Heart right ventricle (tissue), 16 donors: ENCODE measurements around the gene SULT1C3. TPM values are rescaled to one million over a fixed set of nuclear protein-coding genes. Genes with fewer than 3 reads are reported as not detected.

ENCODE experiments used
- ATAC-seq, 8 donors: fragments of 200-7000 bp; cut with Tn5 transposase; one replicate each; pipeline ENCODE4 v1.9.1; 2020; ENCODE audit warnings: mild to moderate bottlenecking in 8 of 8, moderate library complexity in 8 of 8, moderate number of reproducible peaks in 1 of 8
- DNase-seq, 2 donors: peaks; one replicate each; pipeline ENCODE4 v3.0.0-alpha.2; 2020
- H3K27ac ChIP-seq, 10 donors: fragments of 200-600 bp; sonication (generic) in 2 of 10; one replicate each; pipeline versions ENCODE4 v1.5.0 to v1.8.0; 2020 to 2022; ENCODE audit warnings: mild to moderate bottlenecking in 3 of 10
- H3K27me3 ChIP-seq, 7 donors: fragments of 200-600 bp; one replicate each; pipeline ENCODE4 v1.8.0; 2021 to 2022; ENCODE audit warnings: mild to moderate bottlenecking in 2 of 7
- H3K36me3 ChIP-seq, 9 donors: fragments of 200-600 bp; sonication (generic) in 1 of 9; one replicate each; pipeline versions ENCODE4 v1.5.0 to v1.8.0; 2020 to 2022; ENCODE audit warnings: mild to moderate bottlenecking in 2 of 9
- H3K4me1 ChIP-seq, 9 donors: fragments of 200-600 bp; sonication (generic) in 1 of 9; one replicate each; pipeline versions ENCODE4 v1.5.0 to v1.8.0; 2020 to 2022; ENCODE audit warnings: mild to moderate bottlenecking in 4 of 9
- H3K4me3 ChIP-seq, 10 donors: fragments of 200-600 bp; sonication (generic) in 2 of 10; one replicate each; pipeline versions ENCODE4 v1.5.0 to v1.8.0; 2020 to 2022; ENCODE audit warnings: mild to moderate bottlenecking in 7 of 10, moderate library complexity in 2 of 10
- H3K9me3 ChIP-seq, 11 donors: fragments of 200-600 bp in 10 of 11; sonication (generic) in 2 of 11; one replicate each; pipeline versions ENCODE4 v1.5.0 to v1.8.0; 2013 to 2022; ENCODE audit warnings: mild to moderate bottlenecking in 2 of 11, control low read depth in 1 of 11, moderate library complexity in 1 of 11
- CTCF ChIP-seq, 9 donors: fragments of 200-600 bp; sonication (generic) in 2 of 9; IDR thresholded peaks; one replicate each; pipeline versions ENCODE4 v1.5.0 to v1.8.0; 2021 to 2022; ENCODE audit warnings: antibody characterized with exemption in 9 of 9, mild to moderate bottlenecking in 5 of 9, moderate library complexity in 1 of 9
- WGBS, 2 donors: extraction: QIAGEN DNeasy Blood & Tissue Kit; methylation state at CpG; one replicate each; pipeline ENCODE4 v1.1.7; 2013; ENCODE audit warnings: inconsistent platforms in 1 of 2; 5-methylcytosine and 5-hydroxymethylcytosine counted together
- intact Hi-C, 10 donors: fragments of 100-400 bp; cut with DNase I; formaldehyde crosslinking; loops; one replicate each; pipeline versions ENCODE4 v1.11.1 to v1.14.2; 2022
- polyA plus RNA-seq, 2 donors: library from polyadenylated mRNA; stranded (reverse); fragments of 200-250 nt; gene quantifications; one replicate each; pipeline ENCODE4 v1.2.3, GENCODE V29; 2013
- total RNA-seq, 10 donors: library from RNA; stranded (reverse); fragmentation: NEBNext Ultra II Directional in 3 of 10; extraction: Animal tissue kit (Norgen Biotek cat#: 25700) in 3 of 10; gene quantifications; one replicate each; pipeline versions ENCODE4 v1.2.1 to v1.2.4, GENCODE V29; 2021 to 2023
- donor health status: Arrhythmogenic right ventricular cardiomyopathy.
- donor health status: ischemic (EF 13 %, LVEDD 7.1; RV severe dilation, severe dysfunction).
- donor health status: healthy with polysubstance abuse.
- donor health status: DM: no; HTN: yes; CAD: no.
- donor health status: DM: no; HTN: no; CAD: no.
- donor health status: ischemic (EF 25% LVEDD 6.9; RV normal size, moderate dysfunction).
- donor health status: ischemic (EF 25% LVEDD 5.7; RV mildly dilated, moderate dysfunction).
- donor health status: healthy.
- donor health status: DM: yes; HTN: yes; CAD: no.
- donor health status: Ischemic cardiomyopathy.
- donor health status: ischemic (EF 35%, LVEDD 5.7; RV mildly dilated, moderate dysfunction).
- donor health status: nonischemic (EF 11% LVEDD 7.7; RV severe dilation, severe dysfunction).
- donor health status: DM: yes; HTN: yes; CAD: no.
- donor health status: PGD.
- donor health status: ischemic (EF 29% LVEDD 5.4; RV normal size, mild dysfunction).
- donor health status: nonischemic (EF 23%, LVEDD 6.1; RV moderate dilation, normal function).

Gene SULT1C3
- total and polyA plus RNA-seq, 12 donors = not detected

- DNase-seq (no peak), ATAC-seq (peak in 3 of 8 donors; percentile 55 to 98 (median 59))
- no peaks in the 10 kb centered on the region for H3K27me3 ChIP-seq
- 28 to 35% methylated on average over 7 of the region's 7 CpGs for WGBS, 2 donors
- no peaks in the 10 kb centered on the region for H3K9me3 ChIP-seq
- peak within 1 kb of the TSS in 2 of 10 donors; percentile 46 to 63 for H3K27ac ChIP-seq
- no peak for TF ChIP-seq CTCF (IDR thresholded peaks at IDR 0.05)
- H3K36me3 ChIP-seq = no peaks in the 10 kb centered on the region
- peak within 1 kb of the TSS in 1 of 10 donors; percentile 18 for H3K4me3 ChIP-seq
- intact Hi-C loops = no loop called here
- H3K4me1 ChIP-seq = peaks cover 0 to 15% (median 0%) of the 10 kb centered on the region in 9 donors
Measured at GRCh38 chr2:108288534-108289106, 48.9 kb downstream of the SULT1C3 start, which contains the start of gene SULT1C2. Gene SULT1C2, plus strand, starts transcription at chr2:108288895. Its CDS starts 4,773 bp downstream, at chr2:108293668.

- H3K27ac ChIP-seq = no peak overlapping the region
- TF ChIP-seq CTCF (IDR thresholded peaks at IDR 0.05) = no peak
- intact Hi-C loops = no loop called here
- no peak for DNase-seq
- peaks cover 0 to 4% (median 0%) of the 10 kb centered on the region in 11 donors for H3K9me3 ChIP-seq
- no peaks in the 10 kb centered on the region for H3K36me3 ChIP-seq
- 56 to 63% methylated on average over 4 of the region's 4 CpGs for WGBS, 2 donors
- H3K27me3 ChIP-seq = no peaks in the 10 kb centered on the region
- peaks cover 0 to 6% (median 0%) of the 10 kb centered on the region in 9 donors for H3K4me1 ChIP-seq
- H3K4me3 ChIP-seq = no peak overlapping the region
- ATAC-seq = no peak
Measured at GRCh38 chr2:108293850-108294249, 54.1 kb downstream of the SULT1C3 start.

GRCh38 chr2:108297436-108298141 lies 57.8 kb downstream of the SULT1C3 start:
- H3K4me3 ChIP-seq = no peak overlapping the region
- no peaks in the 10 kb centered on the region for H3K36me3 ChIP-seq
- no peaks in the 10 kb centered on the region for H3K27me3 ChIP-seq
- ATAC-seq (no peak), DNase-seq (no peak)
- no peak overlapping the region for H3K27ac ChIP-seq
- WGBS, 2 donors = 79 to 82% methylated on average over 9 of the region's 9 CpGs
- no peak for TF ChIP-seq CTCF (IDR thresholded peaks at IDR 0.05)
- intact Hi-C loops = no loop called here
- no peaks in the 10 kb centered on the region for H3K4me1 ChIP-seq
- H3K9me3 ChIP-seq = peaks cover 0 to 4% (median 0%) of the 10 kb centered on the region in 11 donors

GRCh38 chr2:108301558-108301957 lies 61.8 kb downstream of the SULT1C3 start:
- Histone ChIP-seq H3K27ac (no peak overlapping the region), H3K9me3 (peaks cover 0 to 4% (median 0%) of the 10 kb centered on the region in 11 donors), H3K4me1 (no peaks in the 10 kb centered on the region), H3K27me3 (peaks cover 0 to 3% (median 0%) of the 10 kb centered on the region in 7 donors), H3K36me3 (no peaks in the 10 kb centered on the region), H3K4me3 (no peak overlapping the region)
- WGBS, 2 donors = 89 to 94% methylated on average over 7 of the region's 7 CpGs
- DNase-seq (no peak), ATAC-seq (no peak)
- no peak for TF ChIP-seq CTCF (IDR thresholded peaks at IDR 0.05)
- intact Hi-C loops = no loop called here
